GM10266 (cell line): ENCODE data around the gene LRPAP1.
"Not testable (repeated sequence)": the region's sequence is repeated elsewhere in the genome, so short reads cannot be mapped to it uniquely, and the experiment has no call there.

Source experiments
- DNase-seq: peaks from one replicate; pipeline ENCODE4 v3.0.0; 2012; ENCODE audit errors: extremely low spot score
- TF ChIP-seq, protein P1 (sequence below): IDR thresholded peaks from 2 replicates; pipeline ENCODE4 v1.5.1; 2012; ENCODE audit warnings: mild to moderate bottlenecking, low read depth; ENCODE audit not compliant: control insufficient read depth, insufficient read depth; ENCODE audit errors: missing control alignments

Gene LRPAP1

DNA sequence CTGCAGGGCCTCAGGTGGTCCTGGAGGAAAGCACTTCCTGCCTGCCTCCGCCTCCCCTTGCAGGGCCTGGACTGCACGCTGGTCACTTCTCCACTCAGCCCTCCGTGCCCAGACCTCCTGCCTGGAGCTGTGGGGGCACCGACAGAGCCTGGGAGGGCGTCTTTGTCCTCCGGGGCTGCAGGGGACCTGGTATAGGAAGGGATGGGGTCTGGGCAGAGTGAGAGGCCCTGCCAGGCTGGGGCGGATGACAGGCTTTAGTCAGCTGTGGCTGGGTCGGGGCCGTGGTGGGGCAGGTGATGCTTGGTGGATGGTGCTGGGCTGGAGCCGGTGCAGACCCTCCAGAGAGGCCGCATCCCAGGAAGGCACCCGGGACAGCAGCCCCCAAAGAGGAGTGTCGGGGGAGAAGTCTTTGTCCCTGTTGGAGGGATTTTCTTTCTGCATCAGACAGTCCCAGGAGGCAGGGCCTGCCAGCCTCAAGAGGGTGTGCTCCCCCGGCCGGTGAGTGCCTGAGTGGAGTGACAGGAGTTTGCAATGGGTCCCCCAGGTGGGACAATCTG, 67.8 kb downstream of the LRPAP1 start:
- DNase-seq, result no peak
- TF ChIP-seq, protein P1, sequence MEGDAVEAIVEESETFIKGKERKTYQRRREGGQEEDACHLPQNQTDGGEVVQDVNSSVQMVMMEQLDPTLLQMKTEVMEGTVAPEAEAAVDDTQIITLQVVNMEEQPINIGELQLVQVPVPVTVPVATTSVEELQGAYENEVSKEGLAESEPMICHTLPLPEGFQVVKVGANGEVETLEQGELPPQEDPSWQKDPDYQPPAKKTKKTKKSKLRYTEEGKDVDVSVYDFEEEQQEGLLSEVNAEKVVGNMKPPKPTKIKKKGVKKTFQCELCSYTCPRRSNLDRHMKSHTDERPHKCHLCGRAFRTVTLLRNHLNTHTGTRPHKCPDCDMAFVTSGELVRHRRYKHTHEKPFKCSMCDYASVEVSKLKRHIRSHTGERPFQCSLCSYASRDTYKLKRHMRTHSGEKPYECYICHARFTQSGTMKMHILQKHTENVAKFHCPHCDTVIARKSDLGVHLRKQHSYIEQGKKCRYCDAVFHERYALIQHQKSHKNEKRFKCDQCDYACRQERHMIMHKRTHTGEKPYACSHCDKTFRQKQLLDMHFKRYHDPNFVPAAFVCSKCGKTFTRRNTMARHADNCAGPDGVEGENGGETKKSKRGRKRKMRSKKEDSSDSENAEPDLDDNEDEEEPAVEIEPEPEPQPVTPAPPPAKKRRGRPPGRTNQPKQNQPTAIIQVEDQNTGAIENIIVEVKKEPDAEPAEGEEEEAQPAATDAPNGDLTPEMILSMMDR, result no peak

DNA sequence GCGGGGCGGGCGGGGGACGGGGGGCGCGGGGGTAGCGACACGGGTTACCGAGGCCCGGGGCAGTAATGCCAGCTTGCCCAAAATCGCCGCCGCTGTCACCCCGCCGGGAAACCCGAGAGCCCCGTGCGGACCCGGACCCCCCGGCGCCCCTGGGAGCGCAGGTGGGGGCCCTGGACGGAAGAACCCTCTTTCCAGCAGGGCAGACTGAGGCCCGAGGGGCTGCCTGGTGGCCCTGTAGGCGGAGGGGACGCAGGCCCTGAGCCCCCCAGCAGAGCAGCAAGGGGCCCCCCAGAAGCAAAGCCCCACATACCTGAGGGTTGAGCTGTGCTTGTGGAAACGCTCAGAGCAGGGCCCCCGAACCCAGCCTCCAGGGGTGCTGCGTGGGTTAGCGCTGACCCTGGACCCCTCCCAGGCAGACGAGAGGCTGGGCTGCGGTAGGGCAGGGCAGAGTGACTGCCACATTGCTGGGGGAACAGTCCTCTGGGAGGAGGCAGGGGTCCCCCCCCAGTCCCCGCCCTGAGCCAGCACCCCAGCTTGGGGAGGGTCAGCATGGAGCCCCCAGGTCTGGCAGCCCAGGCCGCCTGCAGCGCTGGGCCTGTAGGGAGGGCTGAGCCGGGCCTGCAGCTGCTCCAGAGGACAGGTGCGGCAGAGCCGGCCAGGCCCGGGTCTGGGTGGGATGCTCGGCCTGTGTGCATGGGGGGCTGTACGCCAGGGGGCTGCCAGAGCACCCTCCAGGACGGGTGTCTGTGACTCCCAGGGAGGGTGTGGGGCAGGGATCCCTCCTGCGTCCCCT, 68.5 kb downstream of the LRPAP1 start:
- no peak for DNase-seq

DNA sequence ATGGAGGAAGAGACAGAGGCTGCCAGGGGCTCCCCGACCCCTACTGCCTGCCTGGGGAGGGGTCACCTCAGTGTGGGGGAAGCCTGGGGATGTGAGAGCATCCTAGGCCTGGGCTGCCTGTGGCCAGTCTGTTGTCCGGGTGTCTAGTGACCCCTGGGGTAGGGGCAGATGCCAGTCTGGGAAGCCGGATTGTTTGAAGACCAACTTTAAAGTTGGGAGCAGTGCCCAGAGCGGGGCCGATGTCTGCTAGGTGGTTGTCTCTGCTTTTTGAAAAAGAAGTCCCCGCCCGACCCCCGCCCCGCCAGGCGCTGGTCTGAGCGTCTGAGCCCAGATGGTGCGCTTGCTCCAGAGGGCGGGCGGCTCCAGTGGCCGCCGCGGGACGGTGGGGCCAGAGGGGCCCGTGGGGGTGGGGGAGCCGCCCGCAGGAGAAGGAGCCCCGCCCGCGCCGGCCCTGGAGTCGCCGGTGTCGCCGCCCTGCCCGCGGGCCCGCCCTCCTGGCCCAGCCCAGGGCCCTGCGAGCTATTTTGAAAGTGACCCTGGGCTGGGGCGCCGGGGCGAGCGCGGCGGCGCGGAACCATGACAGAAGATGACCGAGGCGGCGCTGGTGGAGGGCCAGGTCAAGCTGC, 69.3 kb downstream of the LRPAP1 start, which contains the start of gene DOK7:
TSS of gene DOK7 (plus strand) at position 517 of the 626 bp plus-strand sequence. CDS start at position 587, 70 bp downstream.
- TF ChIP-seq, protein P1, result no peak
- no peak for DNase-seq

More for the DNA sequence above, 68.5 kb downstream of the LRPAP1 start:
- TF ChIP-seq, protein P1, result no peak

DNA sequence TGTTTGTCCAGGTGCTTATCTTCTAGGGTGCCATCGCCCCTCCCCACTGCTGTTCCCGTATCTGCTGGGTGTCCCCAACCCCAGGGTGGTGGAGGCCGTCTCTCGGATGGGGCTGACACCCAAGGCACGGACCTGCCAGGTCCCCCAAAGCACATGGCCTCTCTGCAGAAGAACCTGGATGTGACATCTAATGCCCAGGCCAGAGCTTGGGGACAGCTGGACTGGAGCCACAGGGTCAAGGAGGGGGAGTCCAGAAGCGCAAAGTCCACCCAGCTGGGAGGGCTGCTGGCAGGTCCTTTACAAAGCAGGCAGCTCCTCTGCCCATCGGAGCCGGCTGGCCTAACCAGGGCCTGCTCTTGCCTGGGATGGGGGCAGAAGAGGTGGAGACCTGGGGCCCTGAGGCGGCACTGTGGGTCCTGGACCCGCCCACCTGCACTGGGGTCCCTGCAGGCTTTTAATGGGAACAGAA, 69.9 kb downstream of the LRPAP1 start:
- no peak for DNase-seq

DNA sequence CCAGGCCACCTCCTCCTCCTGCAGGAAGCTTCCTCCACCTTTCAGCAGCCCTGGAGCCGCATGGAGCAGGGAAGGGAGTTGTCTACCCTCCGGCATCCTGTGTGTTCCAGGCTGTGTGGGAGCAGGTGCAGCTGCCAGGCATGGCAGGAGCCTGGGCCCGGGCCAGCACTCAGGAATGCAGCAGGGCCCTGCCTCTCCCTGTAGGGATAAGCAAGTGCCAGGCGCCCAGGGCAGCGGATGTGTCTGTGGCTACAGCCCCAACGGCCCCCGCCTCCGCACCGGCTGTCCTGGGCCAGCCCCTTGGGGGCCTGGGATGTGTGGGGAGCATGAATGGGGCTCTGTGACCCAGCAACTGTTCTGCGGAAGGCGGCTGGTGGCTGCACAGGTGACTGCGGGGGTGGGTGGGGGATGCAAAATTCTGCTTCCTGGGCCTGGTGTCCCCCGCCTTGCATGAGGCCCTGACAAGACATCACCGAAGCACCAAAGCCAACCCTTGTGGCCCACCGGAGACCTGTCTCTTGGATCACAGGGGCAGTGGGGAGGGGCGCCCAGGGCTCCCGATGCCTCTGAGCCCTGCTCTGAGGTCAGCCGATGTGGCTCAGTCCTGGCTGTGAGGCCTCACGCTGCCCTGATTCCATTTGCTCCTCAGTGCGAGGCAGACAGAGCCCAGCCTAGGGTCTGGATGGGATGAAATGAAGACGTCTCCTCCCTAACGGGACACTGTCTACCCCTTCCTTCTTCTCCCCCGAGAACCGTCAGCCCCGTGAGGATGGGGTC, 70.5 kb downstream of the LRPAP1 start:
- TF ChIP-seq, protein P1, result no peak
- DNase-seq, result no peak

More for the DNA sequence above, 69.9 kb downstream of the LRPAP1 start:
- TF ChIP-seq, protein P1, result no peak

DNA sequence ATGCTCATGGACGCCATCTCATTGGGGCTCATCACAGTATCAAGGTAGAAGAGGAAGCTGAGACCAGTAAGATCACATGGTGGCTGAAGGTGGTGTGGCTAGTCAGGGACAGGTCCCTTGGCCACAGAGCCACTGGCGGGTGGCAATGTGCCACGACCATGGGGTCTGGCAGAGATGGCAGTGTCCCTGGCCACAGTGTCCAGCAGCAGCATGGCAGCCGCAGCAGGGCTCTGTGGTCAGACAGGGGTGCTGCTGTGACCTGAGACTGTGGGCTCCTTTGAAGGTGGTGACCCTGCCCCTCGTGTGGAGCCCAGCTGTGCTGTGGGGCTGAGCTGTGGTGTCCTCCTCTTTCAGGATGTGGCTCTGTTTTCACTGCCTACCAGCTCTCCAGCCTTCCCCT, 71.3 kb downstream of the LRPAP1 start:
- DNase-seq, result no peak
- TF ChIP-seq, protein P1, result no peak

DNA sequence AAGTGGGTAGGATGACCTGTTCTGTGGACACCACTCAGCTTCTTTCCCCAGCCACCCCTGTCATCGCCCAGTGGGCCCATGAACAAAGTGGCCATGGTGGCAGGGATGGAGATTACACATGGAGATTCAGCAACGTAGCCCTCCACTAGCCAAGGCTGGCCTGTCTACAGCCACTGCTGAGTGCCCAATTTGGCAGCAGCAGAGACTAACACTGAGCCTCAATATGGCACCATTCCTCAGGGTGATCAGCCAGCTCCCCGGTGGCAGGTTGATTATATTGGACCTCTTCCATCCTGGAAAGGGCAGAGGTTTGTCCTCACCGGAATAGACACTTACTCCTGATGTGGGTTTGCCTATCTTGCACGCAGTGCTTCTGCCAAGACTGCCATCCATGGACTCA, 73.1 kb downstream of the LRPAP1 start:
- not testable (repeated sequence) for DNase-seq
